ENCODE results near the gene F8A2.
"Not testable (repeated sequence)": the region's sequence is repeated elsewhere in the genome, so short reads cannot be mapped to it uniquely, and the experiment has no call there.

DNA sequence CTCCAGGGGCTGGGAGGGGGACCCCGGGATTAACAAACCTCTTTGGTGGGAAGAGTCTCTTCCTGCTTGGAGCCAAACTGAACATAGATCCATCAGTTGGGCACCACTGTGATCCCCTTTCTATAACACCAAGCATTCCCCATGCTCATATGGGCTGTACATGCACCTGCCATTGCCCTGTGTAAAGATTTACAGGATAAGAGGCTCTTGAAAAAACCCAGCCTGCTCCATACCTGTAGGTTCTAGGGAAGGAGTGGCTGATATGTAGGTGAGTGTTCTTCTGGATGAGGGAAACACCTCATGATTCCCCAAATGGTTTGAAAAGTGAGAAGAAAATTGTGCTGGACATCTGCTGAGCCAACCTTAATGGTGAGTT, 46.6 kb upstream of the F8A2 start:
- not testable (repeated sequence) for TF ChIP-seq POLR2AphosphoS5 (IDR thresholded peaks at IDR 0.05; ENCODE audit: borderline replicate concordance, low read depth, low read length); EZH2 (IDR thresholded peaks at IDR 0.05); FOXP2 (optimal IDR thresholded peaks at IDR 0.05; ENCODE audit: control extremely low read depth, extremely low read length, insufficient read depth)
